Body of pancreas (tissue), 4 donors: ENCODE measurements around the gene UNC93A. TPM values are rescaled to one million over a fixed set of nuclear protein-coding genes. Genes with fewer than 3 reads are reported as not detected.
A peak's percentile ranks its signal among the peaks of the same experiment; 100 is the strongest.
"Not testable (repeated sequence)": the region's sequence is repeated elsewhere in the genome, so short reads cannot be mapped to it uniquely, and the experiment has no call there.

Experiments used
- ATAC-seq: fragments of 150-250 bp; one replicate; pipeline ENCODE4 v1.9.1; 2016
- DNase-seq, 4 donors: peaks; one replicate each; pipeline ENCODE4 v3.0.0-alpha.2; 2019
- H3K27ac ChIP-seq, 4 donors: fragments of 200-600 bp; sonication (generic); 1 replicate in 3 of 4; 2 replicates in 1 of 4; pipeline versions ENCODE4 v1.5.1 to v1.6.1; 2016 to 2019; ENCODE audit warnings: mild to moderate bottlenecking in 1 of 4, mixed read lengths in 1 of 4, moderate library complexity in 1 of 4
- H3K27me3 ChIP-seq, 2 donors: fragments of 200-600 bp; sonication (generic); one replicate each; pipeline ENCODE4 v1.6.0; 2016; ENCODE audit warnings: mild to moderate bottlenecking in 1 of 2
- H3K36me3 ChIP-seq, 2 donors: fragments of 200-600 bp; sonication (generic); replicated peaks in 1 of 2; 2 replicates each; pipeline ENCODE4 v1.5.1; 2016; ENCODE audit warnings: low read depth in 2 of 2; ENCODE audit not compliant: insufficient read depth in 1 of 2
- H3K4me1 ChIP-seq: fragments of 200-600 bp; sonication (generic); one replicate; pipeline ENCODE4 v1.6.0; 2016
- H3K4me3 ChIP-seq, 2 donors: fragments of 200-600 bp; sonication (generic); 1 replicate in 1 of 2; 2 replicates in 1 of 2; pipeline ENCODE4 v1.5.1; 2016 to 2019
- H3K9me3 ChIP-seq, 3 donors: fragments of 200-600 bp; sonication (generic); 1 replicate in 2 of 3; 2 replicates in 1 of 3; pipeline ENCODE4 v1.5.1; 2016
- CTCF ChIP-seq, 7 experiments: fragments of 450-650 bp in 4 of 7; fragments of 200-600 bp in 3 of 7; sonication (generic) in 3 of 7; IDR thresholded peaks; one replicate each; pipeline ENCODE4 v1.5.1; 2016 to 2019; ENCODE audit warnings: antibody characterized with exemption in 7 of 7
- POLR2A ChIP-seq, 3 donors: fragments of 450-650 bp; IDR thresholded peaks; one replicate each; pipeline ENCODE4 v1.6.1; 2016; ENCODE audit warnings: antibody characterized with exemption in 3 of 3, mild to moderate bottlenecking in 2 of 3
- WGBS, 2 donors: methylation state at CpG; one replicate each; pipeline ENCODE4 v1.1.5; 2017; 5-methylcytosine and 5-hydroxymethylcytosine counted together
- intact Hi-C: fragments of 100-400 bp; cut with DNase I; formaldehyde crosslinking; loops from one replicate; pipeline ENCODE4 v1.15.1; 2023
- total RNA-seq, 2 donors: library from RNA; depleted of rRNA; stranded (reverse); fragments of >200 nt; gene quantifications; one replicate each; pipeline ENCODE4 v1.1.0, GENCODE V29; 2016

UNC93A gene
- not detected for total RNA-seq

GRCh38 chr6:167290786-167291622 lies at the start of gene UNC93A:
Gene UNC93A, plus strand, starts transcription at chr6:167291315. Its CDS starts 175 bp downstream, at chr6:167291490.
- H3K4me1 ChIP-seq: no peaks in the 10 kb centered on the region
- DNase-seq (no peak), ATAC-seq (no peak)
- H3K27me3 ChIP-seq: no peaks in the 10 kb centered on the region
- no peaks in the 10 kb centered on the region for H3K9me3 ChIP-seq
- intact Hi-C loops: no loop called here
- no peaks in the 10 kb centered on the region for H3K36me3 ChIP-seq
- TF ChIP-seq POLR2A (IDR thresholded peaks at IDR 0.05) (no peak), CTCF (IDR thresholded peaks at IDR 0.05) (no peak)
- H3K27ac ChIP-seq: no peak within 1 kb of the TSS
- no peak within 1 kb of the TSS for H3K4me3 ChIP-seq
- WGBS, 2 donors: 25 to 28% methylated on average over 7 of the region's 7 CpGs

GRCh38 chr6:167241321-167242134 lies 49.6 kb upstream of the UNC93A start:
- WGBS, 2 donors: 19 to 55% methylated on average over 10 to 27 of the region's 30 CpGs
- DNase-seq (peak; percentile 61 to 80 (median 68)), ATAC-seq (peak; percentile 92)
- H3K27me3 ChIP-seq, H3K36me3 ChIP-seq, H3K9me3 ChIP-seq, H3K4me3 ChIP-seq, H3K27ac ChIP-seq, H3K4me1 ChIP-seq, intact Hi-C loops: not testable (repeated sequence)

GRCh38 chr6:167242135-167242506 lies 49.0 kb upstream of the UNC93A start:
- H3K4me1 ChIP-seq, H3K36me3 ChIP-seq, H3K9me3 ChIP-seq, H3K27ac ChIP-seq, intact Hi-C loops, H3K27me3 ChIP-seq, ATAC-seq, DNase-seq, H3K4me3 ChIP-seq: not testable (repeated sequence)
- 94 to 96% methylated on average over 2 to 3 of the region's 7 CpGs for WGBS, 2 donors

- ATAC-seq, H3K4me1 ChIP-seq, H3K27ac ChIP-seq, H3K36me3 ChIP-seq, DNase-seq, intact Hi-C loops, H3K4me3 ChIP-seq, H3K9me3 ChIP-seq, H3K27me3 ChIP-seq: not testable (repeated sequence)
- WGBS, 2 donors: 83 to 92% methylated on average over 6 of the region's 6 CpGs
Observed at GRCh38 chr6:167242511-167243051, 48.5 kb upstream of the UNC93A start.

GRCh38 chr6:167244064-167244960 lies 46.8 kb upstream of the UNC93A start:
- TF ChIP-seq CTCF (IDR thresholded peaks at IDR 0.05) (no peak), POLR2A (IDR thresholded peaks at IDR 0.05) (no peak)

More at GRCh38 chr6:167244064-167244960, 46.8 kb upstream of the UNC93A start:
- H3K36me3 ChIP-seq: no peaks in the 10 kb centered on the region
- 74 to 85% methylated on average over 7 to 11 of the region's 11 CpGs for WGBS, 2 donors
- H3K27me3 ChIP-seq: no peaks in the 10 kb centered on the region
- intact Hi-C loops: no loop called here
- no peak overlapping the region for H3K4me3 ChIP-seq
- no peak for ATAC-seq
- H3K9me3 ChIP-seq: no peaks in the 10 kb centered on the region
- H3K4me1 ChIP-seq: no peaks in the 10 kb centered on the region
- H3K27ac ChIP-seq: no peak overlapping the region
- DNase-seq: no peak
